ENCODE measurements around the gene SSB.
"Not testable (repeated sequence)": the region's sequence is repeated elsewhere in the genome, so short reads cannot be mapped to it uniquely, and the experiment has no call there.

SSB gene

DNA sequence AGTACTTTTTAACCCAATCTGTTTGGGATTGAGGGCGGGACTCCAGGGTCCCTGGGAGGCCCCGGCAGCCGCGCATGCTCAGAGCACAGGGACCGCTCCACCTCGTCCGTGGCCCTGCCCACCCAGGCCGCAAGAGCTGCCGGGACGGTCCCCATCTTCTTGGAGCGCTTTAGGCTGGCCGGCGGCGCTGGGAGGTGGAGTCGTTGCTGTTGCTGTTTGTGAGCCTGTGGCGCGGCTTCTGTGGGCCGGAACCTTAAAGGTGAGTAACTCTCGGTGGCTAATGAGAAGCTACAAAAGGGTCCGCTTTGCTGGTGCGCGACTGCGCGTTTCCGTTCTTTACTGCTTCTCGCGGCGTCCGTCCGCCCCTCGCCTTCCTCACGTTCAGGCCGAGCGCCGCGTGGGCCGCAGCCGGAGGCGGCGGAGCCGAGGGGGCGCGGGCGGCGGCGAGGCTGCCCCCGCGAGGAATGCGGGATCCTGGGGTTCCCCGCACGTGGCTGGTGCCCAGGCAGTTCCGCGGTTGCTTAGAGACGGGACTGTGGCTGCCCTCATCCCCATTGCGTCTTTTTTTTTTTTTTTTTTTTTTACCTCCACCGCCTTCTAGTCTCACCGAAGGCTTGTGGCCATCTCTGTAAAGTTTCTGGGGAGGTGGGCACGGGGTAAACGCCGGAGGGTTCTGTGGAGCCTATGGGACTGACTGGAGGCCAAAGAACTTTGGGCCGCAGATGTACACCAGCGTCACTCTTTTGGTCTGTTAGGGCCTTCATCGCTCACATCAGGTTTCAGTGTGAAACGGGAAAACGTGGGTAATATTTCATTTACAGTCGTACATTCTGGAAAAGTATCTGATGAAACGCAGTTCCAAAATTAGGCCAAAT, at the start of gene SSB:
SSB (plus strand) TSS at position 154 of the 875 bp plus-strand sequence. CDS start 2,090 bp downstream, outside the sequence.
- intact Hi-C loops (cut with DNase I): no loop called here

DNA sequence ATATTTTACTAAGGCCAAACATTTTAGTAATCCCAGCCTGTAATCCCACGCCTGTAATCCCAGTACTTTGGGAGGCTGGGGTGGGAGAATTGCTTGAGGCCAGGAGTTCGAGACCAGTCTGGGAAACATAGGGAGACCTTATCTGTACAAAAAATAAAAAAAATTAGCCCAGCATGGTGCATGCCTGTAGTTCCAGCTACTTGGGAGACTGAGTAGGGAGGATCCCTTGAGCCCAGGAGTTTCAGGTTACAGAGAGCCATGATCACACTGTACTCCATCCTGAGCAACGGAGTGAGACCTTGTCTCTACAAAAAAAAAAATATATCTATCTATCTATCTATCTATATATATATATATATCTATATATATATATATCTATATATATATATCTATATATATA, 45.9 kb upstream of the SSB start:
- DNase-seq: no peak
- intact Hi-C loops (cut with DNase I): no loop called here

More for the DNA sequence above, at the start of gene SSB:
- DNase-seq: peak; percentile 87 to 99 (median 92)

DNA sequence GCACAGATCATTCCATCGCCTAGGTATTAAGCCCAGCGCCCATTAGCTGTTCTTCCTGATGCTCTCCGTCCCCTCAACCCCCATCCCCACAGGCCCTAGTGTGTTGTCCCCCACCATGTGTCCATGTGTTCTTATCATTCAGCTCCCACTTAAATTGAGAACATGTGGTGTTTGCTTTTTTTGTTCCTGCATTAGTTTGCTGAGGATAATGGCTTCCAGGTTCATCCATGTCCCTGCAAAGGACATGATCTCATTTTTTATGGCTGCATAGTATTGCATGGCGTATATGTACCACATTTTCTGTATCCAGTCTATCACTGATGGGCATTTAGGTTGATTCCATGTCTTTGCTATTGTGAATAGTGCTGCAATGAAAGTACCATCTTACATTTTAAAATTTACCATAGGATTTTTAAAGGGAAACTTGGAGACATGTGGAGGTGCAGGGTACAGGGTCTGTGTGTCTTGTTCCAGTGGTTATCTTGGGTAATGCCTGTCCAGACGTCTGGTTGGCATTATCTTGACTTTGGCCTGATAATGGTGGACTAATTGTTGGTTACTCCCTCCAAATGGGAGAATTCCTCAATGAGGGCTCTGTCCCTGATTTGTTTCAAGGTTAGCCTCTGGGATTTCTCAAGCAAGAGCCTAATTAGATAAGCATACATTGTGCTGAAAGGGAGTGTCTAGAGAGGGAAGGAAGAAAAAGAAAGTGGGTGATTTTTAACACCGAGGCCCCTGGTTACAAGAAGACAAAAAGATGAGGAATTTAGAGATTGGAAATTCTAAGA, 43.4 kb upstream of the SSB start:
- DNase-seq: no peak
- intact Hi-C loops (cut with DNase I): no loop called here

DNA sequence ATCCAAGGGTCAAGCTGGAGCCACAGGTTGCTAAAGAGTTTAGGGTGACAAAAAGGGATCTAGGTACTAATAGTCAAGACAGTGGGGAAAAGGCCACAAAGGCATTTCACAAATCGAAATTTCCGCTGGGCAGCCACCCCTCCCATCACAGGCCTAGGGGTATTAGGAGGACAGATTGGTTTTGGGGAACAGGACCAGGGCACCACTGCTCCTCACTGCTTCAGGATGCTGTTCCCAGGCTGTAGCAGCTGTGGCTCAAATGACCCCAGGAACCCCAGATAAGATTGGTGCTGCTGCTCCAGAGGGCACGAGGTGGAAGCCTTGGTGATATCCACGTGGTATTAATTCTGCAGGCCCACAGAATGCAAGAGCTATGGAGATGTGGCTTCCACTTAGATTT, 42.3 kb upstream of the SSB start:
- intact Hi-C loops (cut with DNase I): no loop called here
- DNase-seq: no peak

DNA sequence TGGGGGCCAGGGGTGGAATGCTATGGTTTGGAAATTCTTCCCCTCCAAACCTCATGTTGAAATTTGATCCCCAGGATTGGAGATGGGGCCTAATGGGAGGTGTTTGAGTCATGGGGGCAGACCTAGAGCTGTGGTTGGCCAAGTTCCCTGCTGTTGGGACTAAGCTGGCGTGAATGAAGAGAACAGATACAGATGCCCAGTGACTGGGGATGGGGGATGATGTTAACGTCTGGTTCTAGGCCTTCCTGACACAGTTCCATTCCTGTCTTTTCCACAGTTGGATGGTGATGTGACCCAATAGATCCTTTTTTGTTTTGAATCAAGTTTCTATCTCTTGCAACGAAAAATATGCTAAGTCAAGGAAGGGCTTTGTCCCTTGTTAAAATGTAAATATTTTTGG, 41.3 kb upstream of the SSB start:
- intact Hi-C loops (cut with DNase I): no loop called here
- DNase-seq: no peak

DNA sequence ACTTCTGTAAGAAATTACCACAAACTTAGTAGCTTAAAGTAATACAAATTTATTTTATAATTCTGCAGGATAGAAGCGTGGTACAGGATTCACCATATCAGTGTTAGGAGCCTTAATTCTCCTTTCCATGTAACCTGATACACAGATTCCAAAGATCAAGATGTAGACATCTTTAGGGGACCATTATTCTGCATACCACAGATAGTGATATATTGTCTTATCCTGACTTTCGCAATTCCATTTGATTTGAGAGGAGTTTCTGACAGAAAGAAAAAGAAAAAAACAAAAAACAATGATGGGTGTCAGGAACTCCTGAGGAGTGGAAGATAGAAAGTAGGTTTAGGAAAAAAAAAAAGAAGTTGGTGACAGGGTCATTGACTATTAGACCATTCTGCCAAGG, 40.9 kb upstream of the SSB start:
- intact Hi-C loops (cut with DNase I): no loop called here

DNA sequence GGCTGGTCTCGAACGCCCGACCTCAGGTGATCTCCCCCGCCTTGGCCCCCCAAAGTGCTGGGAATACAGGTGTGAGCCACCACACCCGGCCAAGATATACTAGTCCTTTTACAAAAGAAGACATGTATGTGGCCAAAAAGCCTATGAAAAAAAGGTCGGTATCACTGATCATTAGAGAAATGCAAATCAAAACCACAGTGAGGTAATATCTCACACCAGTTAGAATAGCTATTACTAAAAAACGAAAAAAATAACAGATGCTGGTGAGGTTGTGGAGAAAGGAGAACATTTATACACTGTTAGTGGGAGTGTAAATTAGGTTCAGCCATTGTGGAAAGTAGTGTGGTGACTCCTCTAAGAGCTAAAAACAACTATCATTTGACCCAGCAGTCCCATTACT, 38.7 kb upstream of the SSB start:
- no peak for DNase-seq
- intact Hi-C loops (cut with DNase I): no loop called here

More for the DNA sequence above, 40.9 kb upstream of the SSB start:
- DNase-seq: no peak

DNA sequence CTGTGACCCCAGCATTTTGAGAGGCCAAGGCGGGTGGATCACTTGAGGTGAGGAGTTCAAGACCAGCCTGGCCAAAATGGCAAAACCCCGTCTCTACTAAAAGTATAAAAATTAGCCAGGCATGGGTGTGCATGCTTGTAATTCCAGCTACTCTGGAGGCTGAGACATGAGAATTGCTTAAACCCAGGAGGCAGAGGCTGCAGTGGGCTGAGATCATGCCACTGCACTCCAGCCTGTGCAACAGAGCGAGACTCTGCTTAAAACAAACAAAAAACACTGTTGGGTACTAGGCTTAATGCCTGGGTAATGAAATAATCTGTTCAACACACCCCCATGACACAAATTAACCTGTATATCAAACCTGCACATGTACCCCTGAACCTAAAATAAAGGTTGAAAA, 37.9 kb upstream of the SSB start:
- DNase-seq; intact Hi-C loops (cut with DNase I): not testable (repeated sequence)

DNA sequence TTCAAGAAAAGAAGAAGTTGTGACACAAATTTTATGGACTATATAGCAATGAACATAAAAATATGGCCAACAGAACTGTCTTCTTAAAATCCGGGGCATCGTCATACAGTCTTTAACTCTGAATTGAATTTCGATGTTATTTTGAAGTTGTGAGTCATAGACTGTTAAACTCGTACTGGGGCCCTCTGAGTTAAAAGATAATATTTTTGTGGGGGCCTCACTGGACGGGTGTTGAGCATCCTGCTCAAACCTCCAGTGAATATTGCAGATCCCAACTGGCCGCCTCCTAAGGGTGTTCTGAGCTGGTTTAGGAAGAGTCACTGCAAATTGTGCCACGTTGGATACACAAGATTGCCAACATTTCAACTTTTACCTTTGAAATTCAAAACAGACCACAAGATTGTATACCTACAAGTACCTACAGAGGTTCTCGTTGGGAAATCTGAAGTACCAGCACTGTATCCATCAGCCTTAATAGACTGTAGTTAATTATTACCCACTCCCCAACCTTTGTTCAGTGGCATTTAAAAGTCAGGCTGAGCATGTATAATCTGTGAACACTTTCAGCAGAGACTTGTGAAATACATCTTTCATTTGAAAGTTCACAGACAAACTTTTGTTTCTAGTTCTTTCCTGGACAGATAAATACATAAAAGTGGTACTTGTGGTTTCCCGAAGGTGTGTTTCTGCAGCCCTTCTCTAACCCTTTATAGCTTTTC, 37.3 kb upstream of the SSB start:
- DNase-seq: no peak

DNA sequence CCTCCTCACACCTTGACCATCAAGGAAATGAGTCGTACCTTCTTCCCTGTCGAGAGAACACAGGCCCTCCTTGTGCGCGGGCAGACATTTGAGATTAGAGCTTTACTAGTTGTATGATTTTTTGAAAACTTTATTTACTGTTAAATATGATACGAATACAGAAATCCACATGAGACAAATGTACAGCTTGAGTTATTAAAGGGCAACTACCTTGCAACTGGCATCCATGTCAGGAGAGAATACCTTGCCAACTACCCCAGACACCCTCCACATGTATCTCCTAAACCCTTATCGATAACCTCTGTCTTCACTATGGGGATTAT, 36.7 kb upstream of the SSB start:
- DNase-seq: no peak
- intact Hi-C loops (cut with DNase I): no loop called here

More for the DNA sequence above, 37.3 kb upstream of the SSB start:
- intact Hi-C loops (cut with DNase I): no loop called here

DNA sequence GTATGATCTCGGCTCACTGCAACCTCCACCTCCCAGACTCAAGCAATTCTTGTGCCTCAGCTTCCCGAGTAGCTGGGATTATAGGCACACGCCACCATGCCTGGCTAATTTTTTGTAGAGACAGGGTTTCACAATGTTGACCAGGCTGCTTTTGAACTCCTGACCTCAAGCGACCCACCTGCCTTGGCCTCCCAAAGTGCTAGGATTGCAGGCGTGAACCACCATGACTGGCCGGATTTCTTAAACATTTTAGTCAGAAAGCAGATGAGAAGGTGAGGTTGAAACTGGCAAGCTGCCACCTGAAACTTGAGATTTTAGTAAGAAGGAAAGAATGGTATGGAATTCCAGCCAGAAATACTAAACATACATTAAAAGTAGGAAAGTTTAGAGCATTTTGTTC, 33.1 kb upstream of the SSB start:
- DNase-seq: no peak
- intact Hi-C loops (cut with DNase I): no loop called here

DNA sequence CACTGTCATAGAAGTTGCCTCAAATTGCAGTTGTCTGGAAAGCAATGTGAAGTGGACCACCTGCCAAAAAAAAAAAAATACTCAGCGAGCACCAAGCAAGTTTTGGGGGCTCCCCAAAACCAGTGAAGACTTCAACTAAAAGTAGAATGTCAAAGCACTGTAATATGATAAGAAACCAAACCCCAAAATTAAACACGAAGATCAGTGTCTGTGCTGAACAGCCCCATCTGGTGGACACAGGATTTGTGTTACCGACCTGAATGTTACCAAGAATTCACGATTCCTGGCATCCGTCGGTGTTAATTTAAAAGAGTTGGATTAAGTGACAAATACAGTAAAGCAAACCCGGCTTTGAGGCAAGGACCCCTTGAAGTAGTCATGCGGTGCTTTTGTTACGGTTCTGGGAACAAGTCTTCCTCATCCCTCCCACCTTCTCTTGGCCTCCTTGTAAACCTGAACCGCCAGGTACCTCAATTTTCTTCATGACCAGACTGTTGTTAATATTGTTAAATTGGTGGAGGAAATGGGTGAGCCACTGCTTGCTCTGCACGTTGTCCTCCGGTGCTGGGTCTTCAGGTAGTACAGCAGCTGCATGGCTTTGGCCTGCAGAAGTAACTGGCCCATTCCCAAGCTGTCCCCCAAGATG, 31.3 kb upstream of the SSB start:
- peak in 6 of 10 donors; percentile 39 to 84 (median 58) for DNase-seq
- intact Hi-C loops (cut with DNase I): no loop called here

DNA sequence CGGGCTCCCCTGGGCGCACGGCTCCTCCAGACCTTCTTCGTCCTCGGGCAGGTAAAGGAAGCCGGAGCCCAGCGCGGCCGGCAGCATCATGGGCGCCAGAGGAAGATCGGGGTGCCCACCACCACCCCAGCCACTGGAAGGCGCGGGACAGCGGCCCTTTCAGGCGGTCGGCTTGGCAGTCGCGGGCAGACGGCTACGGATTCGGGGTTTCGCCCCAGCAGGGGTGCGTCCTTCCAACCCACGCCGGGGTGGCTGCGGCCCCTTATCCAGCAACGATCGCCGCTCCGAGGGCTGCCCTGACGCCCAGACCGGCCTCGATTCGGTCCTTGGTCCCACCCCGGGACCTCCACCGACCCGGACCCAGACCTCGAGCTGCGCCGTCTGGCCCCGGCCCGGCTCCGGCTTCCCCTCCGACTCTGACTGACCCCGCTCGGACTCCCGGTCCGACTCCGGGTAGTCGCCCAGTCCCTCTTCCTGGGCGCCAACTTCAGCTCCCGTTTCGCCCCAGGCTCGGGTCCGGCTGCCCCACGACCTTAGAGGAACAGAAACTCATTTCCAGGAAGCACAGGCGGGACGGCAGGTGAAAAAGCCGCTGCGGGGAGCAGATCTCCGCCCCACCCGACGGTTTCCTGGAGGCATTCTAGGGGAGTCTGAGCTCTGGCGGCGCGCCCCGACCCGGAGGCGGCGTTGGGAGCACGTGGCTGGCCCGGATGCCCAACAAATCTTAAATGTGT, 30.2 kb upstream of the SSB start:
- intact Hi-C loops (cut with DNase I): no loop called here
- peak in 3 of 10 donors; percentile 11 to 87 (median 75) for DNase-seq

DNA sequence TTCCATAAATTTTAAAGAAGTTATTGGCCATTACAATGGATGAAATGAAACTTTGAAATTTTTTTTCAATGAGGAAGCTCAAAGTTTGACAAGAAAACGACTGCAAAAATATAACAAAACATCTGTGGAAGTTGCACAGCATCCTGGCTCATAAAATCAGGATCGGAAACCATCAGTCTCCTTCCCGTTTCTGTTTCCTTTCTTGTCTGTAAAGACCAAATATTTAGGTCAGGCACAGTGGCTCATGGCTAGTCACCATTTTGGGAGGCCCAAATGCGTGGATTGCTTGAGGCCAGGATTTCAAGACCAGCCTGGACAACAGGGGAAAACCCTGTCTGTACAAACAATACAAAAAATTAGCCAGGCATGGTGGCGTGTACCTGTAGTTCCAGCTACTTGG, 27.6 kb upstream of the SSB start:
- intact Hi-C loops (cut with DNase I): no loop called here
- no peak for DNase-seq

DNA sequence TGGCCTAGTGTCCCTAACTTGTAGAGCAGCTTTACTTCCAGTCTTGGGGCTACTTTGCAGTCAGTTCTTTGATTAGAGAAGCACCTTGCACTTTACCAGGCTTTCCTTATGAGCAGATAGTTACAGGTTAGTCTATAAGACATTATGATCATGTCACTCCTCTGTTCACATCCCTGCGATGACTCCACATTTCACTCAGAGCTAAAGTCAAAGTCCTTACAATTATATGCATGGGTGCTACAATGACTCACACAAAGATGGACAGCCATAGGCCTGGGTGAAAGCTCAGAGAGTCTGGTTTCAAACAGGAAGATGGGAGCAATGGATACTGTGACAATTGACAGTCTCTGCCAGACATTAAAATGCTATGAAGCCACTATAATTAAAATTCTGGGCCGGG, 27.1 kb upstream of the SSB start:
- intact Hi-C loops (cut with DNase I): no loop called here
- DNase-seq: no peak

DNA sequence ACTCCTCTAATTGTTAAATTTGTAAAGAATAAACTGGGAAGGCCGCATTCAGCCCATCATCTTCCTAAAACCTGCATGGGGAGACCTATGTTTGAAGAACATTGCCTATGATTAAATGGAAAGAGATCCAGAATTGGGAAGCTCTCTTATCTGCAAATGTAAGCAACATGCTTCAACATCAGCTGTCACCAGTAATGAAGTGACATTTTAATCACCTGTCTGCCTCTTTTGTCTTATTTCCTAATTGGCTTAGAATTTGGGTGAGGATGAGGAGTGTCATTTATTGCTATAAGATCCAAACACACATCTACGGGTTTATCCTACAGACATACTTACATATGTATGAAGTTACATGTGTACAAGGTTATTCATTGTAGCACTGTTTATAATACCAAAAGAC, 26.0 kb upstream of the SSB start:
- DNase-seq: no peak
- intact Hi-C loops (cut with DNase I): no loop called here

DNA sequence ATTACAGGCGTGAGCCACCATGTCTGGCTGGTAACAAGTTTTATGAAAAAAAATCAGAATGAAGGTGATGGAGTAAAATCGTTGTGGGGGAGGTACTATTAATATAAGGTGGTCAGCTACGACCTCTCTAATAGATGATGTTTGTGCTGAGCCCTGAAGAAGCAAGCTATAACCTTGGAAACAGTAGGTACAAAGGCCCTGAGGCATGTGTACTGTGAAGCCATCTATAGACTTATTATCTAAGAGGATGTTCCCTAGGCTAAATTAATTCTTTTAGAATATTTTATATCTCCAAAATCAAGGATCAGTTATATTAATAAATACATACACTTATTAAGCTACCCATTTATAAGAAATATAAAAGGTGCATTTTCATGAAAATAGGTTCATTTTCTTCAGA, 23.3 kb upstream of the SSB start:
- intact Hi-C loops (cut with DNase I): no loop called here
- no peak for DNase-seq

DNA sequence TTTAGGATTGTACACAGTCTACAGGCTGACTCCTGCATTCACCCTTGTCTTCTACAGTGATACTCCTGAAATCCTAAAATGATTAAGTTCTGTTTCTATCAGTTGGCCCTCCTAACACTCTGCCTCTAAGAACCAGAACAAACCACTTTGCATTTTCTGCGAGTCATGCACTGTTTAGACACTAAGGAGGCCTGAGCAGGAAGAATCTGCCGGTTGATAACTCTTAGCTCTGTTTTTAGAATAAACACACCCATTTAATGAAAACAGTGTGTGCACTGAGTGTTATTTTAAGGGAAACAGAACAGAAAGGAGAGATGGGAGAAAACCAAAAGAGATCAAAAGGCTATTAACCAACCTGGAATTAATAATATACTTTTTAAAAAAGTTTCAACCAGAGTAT, 22.9 kb upstream of the SSB start:
- DNase-seq: no peak
- intact Hi-C loops (cut with DNase I): no loop called here

DNA sequence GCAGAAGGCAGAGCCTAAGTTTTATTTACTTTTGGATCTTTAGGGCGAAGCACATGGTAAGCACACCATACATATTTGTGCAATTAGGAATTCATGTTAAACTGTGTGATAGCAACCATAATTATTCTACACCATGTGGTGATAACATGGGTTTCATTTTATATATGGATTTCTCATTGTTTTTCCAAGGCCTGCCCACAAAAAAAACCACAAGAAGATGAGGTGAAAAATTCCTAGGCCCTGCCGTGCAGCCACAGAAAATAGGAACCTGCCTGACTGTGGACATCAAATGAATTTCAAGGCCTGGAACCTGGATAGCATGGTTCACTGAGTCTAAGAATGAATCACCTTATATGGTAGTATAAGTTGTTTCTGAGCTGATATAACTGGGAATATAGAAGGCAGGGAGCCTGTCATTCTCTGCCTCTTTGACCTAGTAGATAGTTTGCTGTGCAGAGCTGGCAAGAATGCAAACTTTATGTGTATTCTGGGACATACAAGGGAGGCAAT, 22.4 kb upstream of the SSB start:
- intact Hi-C loops (cut with DNase I): no loop called here
- DNase-seq: no peak

DNA sequence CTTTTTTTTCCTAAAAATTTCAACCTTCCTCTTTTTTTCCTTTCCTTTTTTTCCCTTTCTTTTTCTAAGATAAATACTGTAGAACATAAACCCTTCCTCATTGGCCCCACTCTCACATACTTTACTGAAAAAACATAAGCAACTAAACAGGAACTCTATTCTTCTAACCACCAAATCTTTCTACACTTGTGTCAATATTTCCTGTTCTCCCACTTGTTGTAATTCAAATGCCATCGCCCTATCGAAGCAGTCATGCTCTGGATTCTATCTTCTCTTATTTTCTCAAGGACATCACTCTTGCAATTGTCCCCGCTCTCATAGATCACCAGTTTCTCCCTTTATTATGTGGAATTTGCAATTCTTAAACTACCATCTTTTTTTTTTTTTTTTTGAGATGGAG, 20.2 kb upstream of the SSB start:
- intact Hi-C loops (cut with DNase I): no loop called here
- no peak for DNase-seq

Data from posterior cingulate gyrus (tissue), 11 donors.